GM19324 (cell line): ENCODE data around the gene NIPAL1.

Source experiments
- ATAC-seq: cut with Tn5 transposase; IDR thresholded peaks from one replicate; pipeline ENCODE4 v1.9.1; 2021; ENCODE audit warnings: mild to moderate bottlenecking, moderate library complexity; ENCODE audit not compliant: unreplicated experiment, low FRiP score

Gene NIPAL1

DNA sequence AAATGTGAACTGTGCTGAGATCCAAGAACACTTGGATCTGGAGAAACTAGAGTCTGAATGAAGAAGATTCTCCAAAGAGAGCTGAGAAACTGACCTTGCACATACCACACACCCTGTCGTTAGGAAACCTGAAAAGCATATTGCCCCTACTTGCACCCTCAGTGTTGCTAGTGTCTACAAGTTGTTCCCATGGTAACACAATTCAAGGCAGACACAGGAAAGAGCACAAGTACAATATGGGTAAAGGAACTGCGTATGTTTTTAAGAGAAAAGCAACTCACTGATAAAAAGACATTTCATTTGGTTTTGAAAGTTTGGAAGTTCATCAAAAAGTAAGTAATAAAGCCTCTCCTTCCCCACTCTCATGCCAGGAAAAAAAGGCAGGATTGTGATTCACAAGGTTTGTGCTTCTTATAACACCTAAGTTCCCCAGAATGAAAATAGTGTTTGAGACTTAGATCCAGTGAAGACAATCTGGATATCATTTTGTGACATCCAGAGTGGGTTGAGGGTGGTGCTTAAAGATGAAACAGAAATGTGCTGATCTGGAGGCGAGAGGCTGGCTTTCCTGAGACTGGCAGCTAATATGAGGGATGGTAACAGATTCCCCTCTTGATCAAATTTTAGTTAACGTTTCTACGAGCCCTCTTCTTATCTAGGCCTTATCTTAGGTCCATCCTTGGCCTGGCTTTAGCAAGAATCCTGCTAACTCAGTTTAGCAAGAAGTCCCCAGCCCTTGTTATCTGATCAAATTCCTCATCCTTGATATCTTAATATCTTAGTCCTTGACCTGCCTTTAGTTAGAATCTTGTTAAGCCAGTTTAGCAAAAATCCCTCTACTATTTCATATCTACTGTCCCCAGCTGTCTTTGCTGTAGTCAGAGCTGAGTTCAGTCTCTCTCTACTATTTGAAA is 42.3 kb downstream of the NIPAL1 start:
- ATAC-seq, result no peak

GRCh38 chr4:48064349-48064748 is 47.8 kb downstream of the NIPAL1 start:
- ATAC-seq, result no peak

DNA sequence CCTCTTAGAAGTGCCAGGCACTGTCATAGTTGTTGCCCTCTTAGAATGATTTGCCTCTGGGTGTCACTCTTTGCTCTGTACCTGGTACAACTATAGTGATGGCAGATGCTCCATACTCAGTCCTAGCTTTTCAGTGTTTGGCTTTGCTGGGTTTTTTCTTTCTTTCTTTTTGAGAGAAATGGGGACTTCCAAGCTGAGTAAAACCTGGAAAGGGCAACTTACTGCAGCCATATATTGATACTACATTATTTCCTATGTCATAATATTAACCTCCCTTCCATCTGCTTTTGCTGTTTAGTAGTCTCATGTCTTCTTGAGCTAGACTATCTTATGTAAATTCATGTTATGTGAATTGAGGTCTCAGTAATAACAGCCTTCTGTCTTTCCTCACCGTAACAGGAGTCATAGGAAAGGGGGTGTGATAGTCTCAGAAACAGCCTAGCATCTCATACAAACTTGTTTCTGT is 49.0 kb downstream of the NIPAL1 start:
- ATAC-seq, result no peak

- ATAC-seq, result no peak
Observed at GRCh38 chr4:48067536-48067935, 51.0 kb downstream of the NIPAL1 start.

DNA sequence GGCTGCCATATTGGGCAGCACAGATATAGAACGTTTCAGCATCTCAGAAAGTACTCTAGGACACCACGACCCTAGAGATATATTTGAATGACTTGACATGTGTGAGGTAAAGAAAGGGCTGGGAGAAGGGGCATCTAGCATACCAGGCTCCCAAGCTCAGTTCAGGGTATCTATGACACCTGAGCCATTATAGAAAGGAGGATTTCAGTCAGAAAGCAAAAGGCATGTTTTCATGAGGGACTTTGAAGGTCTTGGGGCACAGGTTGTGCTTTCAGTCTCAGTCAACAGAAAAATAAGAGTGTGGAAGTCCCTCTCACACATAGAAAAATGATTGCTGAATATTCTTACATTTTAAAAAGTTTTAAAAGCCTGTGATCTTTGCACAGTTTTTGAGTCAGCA is 51.6 kb downstream of the NIPAL1 start:
- ATAC-seq, result no peak

DNA sequence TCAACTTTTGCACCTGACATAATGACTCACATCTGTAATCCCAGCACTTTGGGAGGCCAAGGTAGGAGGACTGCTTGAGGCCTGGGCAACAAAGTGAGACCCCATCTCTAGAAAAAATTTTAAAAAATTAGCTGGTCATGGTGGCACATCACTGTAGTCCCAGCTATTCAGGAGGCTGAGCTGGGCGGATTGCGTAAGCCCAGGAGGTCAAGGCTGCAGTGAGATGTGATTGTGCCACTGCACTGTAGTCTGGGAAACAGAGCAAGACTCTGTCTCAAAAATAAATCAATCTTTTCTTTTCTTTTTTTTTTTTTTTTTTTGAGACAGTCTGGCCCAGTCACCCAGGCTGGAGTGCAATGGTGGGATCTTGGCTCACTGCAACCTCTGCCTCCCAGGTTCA is 52.5 kb downstream of the NIPAL1 start:
- no peak for ATAC-seq

- ATAC-seq, result no peak
Observed at GRCh38 chr4:48071191-48071590, 54.6 kb downstream of the NIPAL1 start.

DNA sequence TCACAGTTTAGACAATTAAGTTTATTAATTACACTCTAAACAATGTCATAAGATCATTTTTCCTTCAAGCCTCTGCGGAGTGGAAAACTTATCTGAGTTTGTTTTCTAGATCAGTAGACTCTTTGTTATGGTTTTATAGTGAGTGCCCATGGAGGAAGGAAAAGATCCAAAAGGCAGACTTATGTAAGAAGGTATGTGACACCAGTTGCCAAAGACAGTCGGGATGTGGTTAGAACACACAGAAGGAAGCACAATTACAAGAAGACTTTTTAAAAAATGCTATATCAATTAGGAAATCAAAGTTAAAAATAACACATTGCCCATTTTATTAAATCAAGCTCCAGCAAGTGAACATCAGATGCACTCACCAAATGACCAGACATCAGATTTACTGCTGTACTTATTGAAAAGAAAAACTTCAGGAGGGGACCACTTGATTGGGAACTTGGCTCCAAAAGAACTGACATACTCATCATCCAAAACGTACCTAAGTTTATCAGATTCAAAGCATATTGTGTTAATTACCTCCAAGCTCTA is 57.1 kb downstream of the NIPAL1 start:
- ATAC-seq, result no peak

GRCh38 chr4:48074657-48075056 is 58.1 kb downstream of the NIPAL1 start:
- ATAC-seq, result no peak

DNA sequence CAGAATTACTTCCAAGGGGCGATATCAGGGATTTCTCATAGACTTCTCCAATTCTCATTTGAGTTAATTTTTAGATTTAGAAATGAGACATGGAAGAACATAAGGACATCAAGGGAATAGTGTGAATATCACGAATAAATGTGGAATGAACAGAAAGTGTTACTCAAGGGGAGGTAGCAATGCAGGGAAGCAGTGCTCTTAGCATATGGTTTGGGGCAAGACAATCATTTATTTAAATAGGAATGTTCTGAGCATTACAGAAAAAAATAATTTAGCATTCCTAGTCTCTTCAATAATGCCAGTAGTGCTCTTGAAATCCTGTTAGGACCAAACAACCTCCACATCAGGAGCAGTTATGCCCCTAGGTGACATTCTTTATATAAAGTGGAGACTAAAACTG is 61.9 kb downstream of the NIPAL1 start:
- no peak for ATAC-seq

DNA sequence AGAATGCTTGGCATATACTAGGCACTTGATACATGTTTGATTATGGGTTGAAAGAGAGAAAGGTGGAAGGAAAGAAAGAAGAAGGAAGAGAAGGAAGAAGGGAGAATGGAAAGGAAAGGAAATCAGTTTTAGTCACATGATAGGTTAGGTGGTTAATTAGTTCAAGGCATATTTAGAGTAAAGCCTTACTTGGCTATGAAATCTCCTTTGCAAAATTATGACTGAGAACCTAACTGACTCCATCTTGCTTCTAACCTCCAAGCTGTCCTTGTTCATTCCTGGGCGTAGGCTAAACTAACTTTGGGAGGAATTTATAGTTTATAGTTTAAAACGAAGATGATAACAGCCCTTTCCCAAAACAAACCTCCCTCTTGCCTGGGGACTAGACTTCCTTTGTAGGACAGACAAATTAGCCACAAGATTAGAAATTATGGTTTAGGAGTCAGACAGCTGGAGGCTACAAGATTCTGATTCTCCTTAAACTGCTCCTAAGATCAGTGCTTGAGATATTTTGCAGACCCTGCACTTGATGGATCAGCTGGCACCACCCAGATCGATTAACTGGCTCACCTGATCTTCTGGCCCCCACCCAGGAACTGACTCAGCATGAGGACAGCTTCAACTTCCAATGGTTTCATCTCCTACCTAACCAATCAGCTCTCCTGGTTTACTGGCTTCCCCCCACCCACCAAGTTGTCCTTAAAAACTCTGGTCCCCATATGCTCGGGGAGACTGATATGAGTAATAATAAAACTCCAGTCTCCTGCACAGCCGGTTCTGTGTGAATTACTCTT is 62.5 kb downstream of the NIPAL1 start:
- ATAC-seq, result no peak

DNA sequence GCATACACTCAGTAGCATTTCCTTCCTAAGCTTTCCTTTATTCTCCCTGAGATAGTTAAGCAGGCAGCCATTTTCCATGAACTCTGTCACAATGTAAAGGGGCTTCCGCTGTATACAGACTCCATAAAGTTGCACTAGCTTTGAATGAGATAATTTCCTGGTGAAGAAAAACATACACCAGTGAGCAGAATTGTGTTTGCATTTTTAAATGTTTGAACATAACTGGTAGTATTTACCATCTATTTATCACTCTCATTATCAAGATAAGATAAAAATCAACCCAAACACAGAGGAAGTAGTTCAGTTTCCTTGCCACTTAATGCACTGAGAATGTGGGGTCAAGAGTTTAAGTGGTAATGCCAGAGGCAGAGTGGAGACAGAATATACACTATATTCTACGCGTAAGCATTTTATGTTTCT is 63.4 kb downstream of the NIPAL1 start:
- no peak for ATAC-seq

- no peak for ATAC-seq
Observed at GRCh38 chr4:48081196-48081595, 64.6 kb downstream of the NIPAL1 start.

- ATAC-seq, result no peak
Observed at GRCh38 chr4:48082956-48083355, 66.4 kb downstream of the NIPAL1 start.

GRCh38 chr4:48085821-48086589 is 69.4 kb downstream of the NIPAL1 start:
- ATAC-seq, result no peak
